Neural cell (in vitro differentiated cells): ENCODE data around the gene ICAM2. TPM values are rescaled to one million over a fixed set of nuclear protein-coding genes. Genes with fewer than 3 reads are reported as not detected.

Source experiments
- H2AFZ ChIP-seq: fragments of 200-600, 300-800 bp; sonication (generic), shearing (Covaris generic); 2 replicates; pipeline ENCODE4 v1.6.0; 2014; ENCODE audit warnings: low read depth, mild to moderate bottlenecking, antibody characterized with exemption, low read length, moderate library complexity
- H3F3A ChIP-seq: fragments of 200-600 bp; shearing (Covaris generic); 2 replicates; pipeline ENCODE4 v1.6.1; 2016; ENCODE audit warnings: mild to moderate bottlenecking, moderate library complexity, mixed read lengths, antibody characterized with exemption, low read length; ENCODE audit not compliant: insufficient read depth, poor library complexity, severe bottlenecking
- H3K27ac ChIP-seq: fragments of 200-600, 300-800 bp; sonication (generic), shearing (Covaris generic); 2 replicates; pipeline ENCODE4 v1.5.1; 2014; ENCODE audit warnings: mild to moderate bottlenecking, low read length, moderate library complexity
- H3K27me3 ChIP-seq: fragments of 300-800, 200-600 bp; sonication (generic), shearing (Covaris generic); 2 replicates; pipeline ENCODE4 v1.6.0; 2014; ENCODE audit warnings: mild to moderate bottlenecking, low read depth, low read length, moderate library complexity; ENCODE audit not compliant: insufficient read depth
- H3K36me3 ChIP-seq: fragments of 300-800, 200-600 bp; sonication (generic), shearing (Covaris generic); 2 replicates; pipeline ENCODE4 v1.5.1; 2014; ENCODE audit warnings: mild to moderate bottlenecking, antibody characterized with exemption, low read length, moderate library complexity; ENCODE audit not compliant: insufficient read depth
- H3K4me2 ChIP-seq: fragments of 300-800, 200-600 bp; sonication (generic), shearing (Covaris generic); 2 replicates; pipeline ENCODE4 v1.6.0; 2014; ENCODE audit warnings: mild to moderate bottlenecking, low read length
- H3K4me3 ChIP-seq: fragments of 300-800, 200-600 bp; sonication (generic), shearing (Covaris generic); 2 replicates; pipeline ENCODE4 v1.5.1; 2014; ENCODE audit warnings: mild to moderate bottlenecking, low read length, moderate library complexity
- H3K79me2 ChIP-seq: fragments of 200-600 bp; shearing (Covaris generic); replicated peaks from 2 replicates; pipeline ENCODE4 v1.6.0; 2014; ENCODE audit warnings: mild to moderate bottlenecking, low read length, moderate library complexity; ENCODE audit not compliant: insufficient read depth
- H3K9ac ChIP-seq: fragments of 300-800, 200-600 bp; sonication (generic), shearing (Covaris generic); 2 replicates; pipeline ENCODE4 v1.6.1; 2016; ENCODE audit warnings: mild to moderate bottlenecking, low read length, mixed read lengths
- H3K9me2 ChIP-seq: fragments of 200-600 bp; shearing (Covaris generic); 2 replicates; pipeline ENCODE4 v1.6.1; 2016; ENCODE audit warnings: mild to moderate bottlenecking, low read length, mixed read lengths; ENCODE audit not compliant: insufficient read depth
- H3K9me3 ChIP-seq: fragments of 200-600, 300-800 bp; sonication (generic), shearing (Covaris generic); 2 replicates; pipeline ENCODE4 v1.6.1; 2016; ENCODE audit warnings: mild to moderate bottlenecking, mixed run types, low read length, moderate library complexity, mixed read lengths
- H4K20me1 ChIP-seq: fragments of 200-600 bp; shearing (Covaris generic); 2 replicates; pipeline ENCODE4 v1.6.1; 2016; ENCODE audit warnings: mild to moderate bottlenecking, mixed run types; ENCODE audit not compliant: insufficient read depth
- EP300 ChIP-seq: fragments of 450-650 bp; conservative IDR thresholded peaks from 2 replicates; pipeline ENCODE4 v1.6.1; 2014; ENCODE audit warnings: antibody characterized with exemption, mild to moderate bottlenecking, moderate library complexity; ENCODE audit not compliant: poor library complexity, severe bottlenecking
- EZH2 ChIP-seq: fragments of 200-600, 300-800 bp; shearing (Covaris generic), sonication (generic); IDR thresholded peaks from 2 replicates; pipeline ENCODE4 v1.6.1; 2014; ENCODE audit warnings: antibody characterized with exemption, low read length, borderline replicate concordance, mild to moderate bottlenecking; ENCODE audit not compliant: insufficient read depth, poor library complexity, severe bottlenecking
- MXI1 ChIP-seq: fragments of 450-650 bp; conservative IDR thresholded peaks from 2 replicates; pipeline ENCODE4 v1.6.1; 2014; ENCODE audit warnings: antibody characterized with exemption, mild to moderate bottlenecking; ENCODE audit not compliant: poor library complexity, severe bottlenecking
- POLR2AphosphoS5 ChIP-seq: IDR thresholded peaks from 2 replicates; pipeline ENCODE4 v1.6.1; 2012
- RAD21 ChIP-seq: fragments of 450-650 bp; conservative IDR thresholded peaks from 2 replicates; pipeline ENCODE4 v1.6.1; 2014; ENCODE audit warnings: antibody characterized with exemption, mild to moderate bottlenecking, moderate library complexity
- SMC3 ChIP-seq: fragments of 450-650 bp; conservative IDR thresholded peaks from 2 replicates; pipeline ENCODE4 v1.6.1; 2014; ENCODE audit warnings: antibody characterized with exemption, mild to moderate bottlenecking, moderate library complexity; ENCODE audit not compliant: poor library complexity
- TAF1 ChIP-seq: IDR thresholded peaks from 2 replicates; pipeline ENCODE4 v1.6.1; 2012; ENCODE audit warnings: low read depth
- polyA plus RNA-seq: library from polyadenylated mRNA; depleted of rRNA; stranded (reverse); fragments of >200 nt; gene quantifications from 2 replicates; pipeline ENCODE4 v1.2.3, GENCODE V29; 2014
- TF ChIP-seq, protein P1 (sequence below): IDR thresholded peaks from 2 replicates; pipeline ENCODE4 v1.6.1; 2012; ENCODE audit warnings: borderline replicate concordance
- TF ChIP-seq, protein P2 (sequence below): fragments of 450-650 bp; IDR thresholded peaks from 2 replicates; pipeline ENCODE4 v1.5.1; 2014; ENCODE audit warnings: antibody characterized with exemption, mild to moderate bottlenecking, moderate library complexity; ENCODE audit not compliant: poor library complexity, severe bottlenecking

The ICAM2 gene
- polyA plus RNA-seq, 1 donor from 2014 or later = not detected

DNA sequence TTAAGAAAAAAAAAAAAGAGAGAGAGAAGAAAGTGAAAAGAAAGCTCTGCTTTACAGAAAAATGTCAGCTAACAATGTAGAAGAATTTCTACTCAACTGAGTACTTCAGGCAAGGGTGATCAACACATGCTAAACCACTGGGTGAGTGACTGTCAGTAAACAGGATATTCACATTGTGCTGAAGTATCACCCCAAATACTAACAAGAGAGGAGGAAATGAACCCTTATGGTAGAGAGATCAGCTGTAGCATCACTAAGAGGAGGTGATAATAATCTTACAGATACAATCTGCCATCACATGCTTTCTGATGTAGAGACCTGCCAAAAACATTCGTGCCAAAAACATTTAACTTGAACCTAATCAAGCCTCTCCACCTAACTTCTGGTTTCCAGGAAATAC is 30.7 kb upstream of the ICAM2 start:
- Histone ChIP-seq H3K36me3 (no peaks in the 10 kb centered on the region), H3K9me2 (no peaks in the 10 kb centered on the region), H3K4me2 (no peak overlapping the region), H3K79me2 (no peaks in the 10 kb centered on the region), H2AFZ (no peak overlapping the region), H3K4me3 (no peak overlapping the region), H4K20me1 (no peaks in the 10 kb centered on the region), H3K9me3 (no peaks in the 10 kb centered on the region), H3K27ac (no peak overlapping the region), H3K27me3 (no peaks in the 10 kb centered on the region), H3K9ac (no peak overlapping the region), H3F3A (no peaks in the 10 kb centered on the region)
- TF ChIP-seq MXI1 (no peak), RAD21 (no peak)
- TF ChIP-seq, protein P1, sequence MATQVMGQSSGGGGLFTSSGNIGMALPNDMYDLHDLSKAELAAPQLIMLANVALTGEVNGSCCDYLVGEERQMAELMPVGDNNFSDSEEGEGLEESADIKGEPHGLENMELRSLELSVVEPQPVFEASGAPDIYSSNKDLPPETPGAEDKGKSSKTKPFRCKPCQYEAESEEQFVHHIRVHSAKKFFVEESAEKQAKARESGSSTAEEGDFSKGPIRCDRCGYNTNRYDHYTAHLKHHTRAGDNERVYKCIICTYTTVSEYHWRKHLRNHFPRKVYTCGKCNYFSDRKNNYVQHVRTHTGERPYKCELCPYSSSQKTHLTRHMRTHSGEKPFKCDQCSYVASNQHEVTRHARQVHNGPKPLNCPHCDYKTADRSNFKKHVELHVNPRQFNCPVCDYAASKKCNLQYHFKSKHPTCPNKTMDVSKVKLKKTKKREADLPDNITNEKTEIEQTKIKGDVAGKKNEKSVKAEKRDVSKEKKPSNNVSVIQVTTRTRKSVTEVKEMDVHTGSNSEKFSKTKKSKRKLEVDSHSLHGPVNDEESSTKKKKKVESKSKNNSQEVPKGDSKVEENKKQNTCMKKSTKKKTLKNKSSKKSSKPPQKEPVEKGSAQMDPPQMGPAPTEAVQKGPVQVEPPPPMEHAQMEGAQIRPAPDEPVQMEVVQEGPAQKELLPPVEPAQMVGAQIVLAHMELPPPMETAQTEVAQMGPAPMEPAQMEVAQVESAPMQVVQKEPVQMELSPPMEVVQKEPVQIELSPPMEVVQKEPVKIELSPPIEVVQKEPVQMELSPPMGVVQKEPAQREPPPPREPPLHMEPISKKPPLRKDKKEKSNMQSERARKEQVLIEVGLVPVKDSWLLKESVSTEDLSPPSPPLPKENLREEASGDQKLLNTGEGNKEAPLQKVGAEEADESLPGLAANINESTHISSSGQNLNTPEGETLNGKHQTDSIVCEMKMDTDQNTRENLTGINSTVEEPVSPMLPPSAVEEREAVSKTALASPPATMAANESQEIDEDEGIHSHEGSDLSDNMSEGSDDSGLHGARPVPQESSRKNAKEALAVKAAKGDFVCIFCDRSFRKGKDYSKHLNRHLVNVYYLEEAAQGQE = no peak

DNA sequence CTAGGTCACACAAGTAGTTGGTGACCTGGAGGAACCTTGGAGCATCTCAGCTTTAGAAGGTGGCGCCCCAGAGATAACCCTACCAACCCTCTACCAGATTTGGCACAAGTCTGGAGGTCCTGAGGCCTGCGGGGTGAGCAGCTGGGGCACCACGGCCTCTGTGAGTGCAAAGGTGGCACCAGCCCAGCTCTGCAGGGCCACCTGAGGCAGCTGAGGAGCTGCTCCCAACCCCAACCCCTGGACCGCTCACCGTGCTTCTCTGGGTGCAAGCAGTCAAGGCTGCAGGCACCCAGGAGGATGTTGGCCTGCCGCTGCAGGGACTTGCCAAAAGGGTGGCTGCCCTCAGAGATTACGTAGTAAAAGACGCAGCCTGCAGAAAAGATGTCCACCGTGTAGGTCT is 28.4 kb upstream of the ICAM2 start:
- Histone ChIP-seq H4K20me1 (no peaks in the 10 kb centered on the region), H3K4me3 (no peak overlapping the region), H3K36me3 (no peaks in the 10 kb centered on the region), H3F3A (no peaks in the 10 kb centered on the region), H3K9ac (no peak overlapping the region), H3K79me2 (no peaks in the 10 kb centered on the region), H2AFZ (no peak overlapping the region), H3K27ac (no peak overlapping the region), H3K9me2 (no peaks in the 10 kb centered on the region), H3K27me3 (no peaks in the 10 kb centered on the region), H3K4me2 (no peak overlapping the region), H3K9me3 (no peaks in the 10 kb centered on the region)
- TF ChIP-seq TAF1 (no peak), EZH2 (no peak), EP300 (no peak)

DNA sequence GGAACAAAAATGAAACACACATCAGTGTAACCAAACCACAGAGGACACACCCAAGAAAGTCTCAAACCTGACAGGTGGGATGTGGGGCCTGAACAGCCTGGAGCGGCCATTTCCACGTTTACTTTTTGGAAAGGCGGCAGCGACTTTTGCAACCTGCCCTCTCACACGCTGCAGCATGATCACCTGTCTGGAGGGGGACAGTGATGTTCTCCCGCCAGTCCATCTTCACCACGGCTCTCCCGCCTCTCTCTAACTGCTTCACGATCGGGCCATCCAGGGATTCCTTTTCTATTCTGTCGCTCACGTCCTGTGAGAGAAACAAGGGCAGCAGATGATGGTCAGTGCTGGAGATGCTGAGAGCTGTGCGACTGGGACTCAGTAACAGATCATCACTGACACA is 24.7 kb upstream of the ICAM2 start:
- no peaks in the 10 kb centered on the region for H3K9me3 ChIP-seq
- H3K9me2 ChIP-seq = no peaks in the 10 kb centered on the region
- no peaks in the 10 kb centered on the region for H4K20me1 ChIP-seq
- H3F3A ChIP-seq = no peaks in the 10 kb centered on the region
- H3K36me3 ChIP-seq = no peaks in the 10 kb centered on the region
- H3K79me2 ChIP-seq = no peaks in the 10 kb centered on the region
- no peak overlapping the region for H2AFZ ChIP-seq
- H3K27ac ChIP-seq = no peak overlapping the region
- no peak overlapping the region for H3K4me2 ChIP-seq
- no peak for TF ChIP-seq SMC3
- no peak for TF ChIP-seq TAF1
- TF ChIP-seq POLR2AphosphoS5 = no peak
- no peak for TF ChIP-seq EZH2
- TF ChIP-seq MXI1 = no peak
- TF ChIP-seq EP300 = no peak
- TF ChIP-seq, protein P1 = no peak
- TF ChIP-seq, protein P2, sequence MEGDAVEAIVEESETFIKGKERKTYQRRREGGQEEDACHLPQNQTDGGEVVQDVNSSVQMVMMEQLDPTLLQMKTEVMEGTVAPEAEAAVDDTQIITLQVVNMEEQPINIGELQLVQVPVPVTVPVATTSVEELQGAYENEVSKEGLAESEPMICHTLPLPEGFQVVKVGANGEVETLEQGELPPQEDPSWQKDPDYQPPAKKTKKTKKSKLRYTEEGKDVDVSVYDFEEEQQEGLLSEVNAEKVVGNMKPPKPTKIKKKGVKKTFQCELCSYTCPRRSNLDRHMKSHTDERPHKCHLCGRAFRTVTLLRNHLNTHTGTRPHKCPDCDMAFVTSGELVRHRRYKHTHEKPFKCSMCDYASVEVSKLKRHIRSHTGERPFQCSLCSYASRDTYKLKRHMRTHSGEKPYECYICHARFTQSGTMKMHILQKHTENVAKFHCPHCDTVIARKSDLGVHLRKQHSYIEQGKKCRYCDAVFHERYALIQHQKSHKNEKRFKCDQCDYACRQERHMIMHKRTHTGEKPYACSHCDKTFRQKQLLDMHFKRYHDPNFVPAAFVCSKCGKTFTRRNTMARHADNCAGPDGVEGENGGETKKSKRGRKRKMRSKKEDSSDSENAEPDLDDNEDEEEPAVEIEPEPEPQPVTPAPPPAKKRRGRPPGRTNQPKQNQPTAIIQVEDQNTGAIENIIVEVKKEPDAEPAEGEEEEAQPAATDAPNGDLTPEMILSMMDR = no peak
- TF ChIP-seq RAD21 = no peak
- H3K27me3 ChIP-seq = no peaks in the 10 kb centered on the region
- no peak overlapping the region for H3K9ac ChIP-seq
- no peak overlapping the region for H3K4me3 ChIP-seq
